22Rv1 (cell line): ENCODE measurements around the gene GNLY.

Experiments used
- CTCF ChIP-seq: fragments of 450-650 bp; IDR thresholded peaks from 2 replicates; pipeline ENCODE4 v1.5.1; 2017; ENCODE audit warnings: mild to moderate bottlenecking
- ZFX ChIP-seq: fragments of 450-650 bp; IDR thresholded peaks from 2 replicates; pipeline ENCODE4 v1.6.1; 2017; ENCODE audit warnings: antibody characterized with exemption, borderline replicate concordance

DNA sequence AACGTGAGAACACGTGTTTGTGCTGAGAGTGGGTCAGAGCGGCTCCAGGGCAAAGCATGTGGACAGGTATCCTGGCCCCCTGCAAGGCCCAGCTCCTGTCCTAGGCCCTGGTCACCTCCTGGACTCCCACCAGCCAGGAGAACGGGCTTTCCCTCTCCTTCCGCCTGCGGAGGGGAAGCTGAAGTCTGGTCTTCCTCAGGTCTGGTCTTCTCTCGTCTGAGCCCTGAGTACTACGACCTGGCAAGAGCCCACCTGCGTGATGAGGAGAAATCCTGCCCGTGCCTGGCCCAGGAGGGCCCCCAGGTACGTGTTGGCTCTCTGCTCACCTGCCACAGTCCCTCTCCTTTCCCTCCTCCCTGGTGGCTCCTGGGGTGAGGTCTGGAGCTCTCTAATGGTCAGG lies 963 bp downstream of the GNLY start:
- TF ChIP-seq ZFX (no peak), CTCF (no peak)
